ENCODE results near the gene TNRC6C.
"Not testable (repeated sequence)": the region's sequence is repeated elsewhere in the genome, so short reads cannot be mapped to it uniquely, and the experiment has no call there.

TNRC6C gene

DNA sequence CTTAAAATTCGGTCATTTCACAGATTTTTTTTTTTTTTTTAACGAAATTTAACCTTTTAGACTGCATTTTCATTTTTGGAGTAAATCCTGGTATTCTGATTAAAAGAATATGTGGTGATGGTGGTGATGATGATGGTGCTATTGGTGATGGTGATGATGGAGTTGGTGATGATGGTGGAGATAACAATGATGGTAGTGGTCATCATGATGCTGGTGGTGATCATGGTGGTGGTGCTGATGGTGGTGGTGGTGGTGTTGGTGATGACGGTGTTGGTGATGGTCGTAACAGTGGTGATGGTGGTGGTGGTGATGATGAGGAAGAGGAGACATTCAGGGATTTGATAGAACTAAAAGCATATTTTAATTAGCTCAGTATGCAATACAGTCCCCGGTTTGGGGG, 84.0 kb downstream of the TNRC6C start:
- DNase-seq (ENCODE audit: low spot score) = no peak

DNA sequence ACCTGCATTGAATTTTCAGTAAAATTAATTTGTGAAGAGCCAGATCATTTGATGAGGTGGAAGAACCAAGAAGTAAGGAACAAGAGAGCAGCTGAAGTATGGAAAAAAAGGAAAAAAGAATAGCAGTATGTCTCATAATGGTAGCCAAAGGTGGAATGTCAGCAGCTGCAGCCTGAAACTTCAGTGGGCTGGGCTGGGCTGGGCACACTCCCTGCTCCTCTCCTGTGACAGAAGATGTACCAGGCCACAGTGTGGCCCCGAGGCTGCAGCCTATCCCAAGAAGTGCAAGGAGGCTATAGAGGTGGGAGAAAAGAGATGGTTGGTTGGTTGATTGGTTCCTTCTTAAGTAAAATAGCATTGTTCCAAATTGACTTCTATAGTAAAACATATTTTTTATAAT, 84.5 kb downstream of the TNRC6C start:
- DNase-seq (ENCODE audit: low spot score) = no peak

DNA sequence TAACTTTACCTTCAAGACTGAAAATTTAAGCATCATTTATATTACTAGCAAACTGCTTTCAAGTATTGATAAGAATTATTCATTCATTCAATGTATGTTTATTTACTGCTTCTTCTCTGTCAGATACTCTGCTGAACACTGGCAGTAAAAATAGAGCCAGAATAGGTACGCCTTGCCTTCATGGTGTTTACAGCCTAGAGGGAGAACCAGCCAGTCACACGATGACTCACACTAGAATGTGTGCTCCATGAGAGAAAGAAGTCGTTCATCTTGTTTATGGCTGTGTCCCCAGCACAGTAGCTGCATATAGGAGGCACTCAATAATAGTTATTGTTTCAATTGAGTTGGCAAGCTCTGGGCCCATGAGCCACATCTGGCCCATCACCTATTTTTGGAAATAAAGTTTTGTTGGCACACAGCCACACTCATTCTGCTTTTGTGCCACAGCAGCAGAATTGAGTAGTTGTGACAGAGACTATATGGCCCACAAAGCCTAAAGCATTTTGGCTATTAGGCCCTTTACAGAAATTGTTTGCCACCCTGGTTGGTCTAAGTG, 85.9 kb downstream of the TNRC6C start:
- DNase-seq (ENCODE audit: low spot score) = no peak

DNA sequence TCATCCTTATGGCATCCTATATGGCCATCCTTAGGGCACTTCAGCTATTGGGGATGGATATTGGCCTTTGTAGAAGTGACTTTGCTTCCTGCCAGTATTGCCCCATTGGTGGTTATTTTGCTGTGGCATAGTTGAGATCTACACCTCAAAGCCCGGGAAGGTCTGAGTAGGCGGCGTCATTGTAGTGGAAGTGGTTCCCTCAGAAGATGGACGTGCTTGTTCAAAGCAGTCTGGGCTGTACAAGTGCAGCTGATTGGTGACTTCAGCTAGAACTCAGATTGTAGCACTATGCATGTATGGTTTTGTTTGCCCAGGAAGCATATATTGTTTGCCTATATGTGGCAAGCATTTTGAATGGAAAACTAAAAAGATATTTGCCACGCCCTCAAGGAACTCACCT, 86.8 kb downstream of the TNRC6C start:
- DNase-seq (ENCODE audit: low spot score) = no peak

DNA sequence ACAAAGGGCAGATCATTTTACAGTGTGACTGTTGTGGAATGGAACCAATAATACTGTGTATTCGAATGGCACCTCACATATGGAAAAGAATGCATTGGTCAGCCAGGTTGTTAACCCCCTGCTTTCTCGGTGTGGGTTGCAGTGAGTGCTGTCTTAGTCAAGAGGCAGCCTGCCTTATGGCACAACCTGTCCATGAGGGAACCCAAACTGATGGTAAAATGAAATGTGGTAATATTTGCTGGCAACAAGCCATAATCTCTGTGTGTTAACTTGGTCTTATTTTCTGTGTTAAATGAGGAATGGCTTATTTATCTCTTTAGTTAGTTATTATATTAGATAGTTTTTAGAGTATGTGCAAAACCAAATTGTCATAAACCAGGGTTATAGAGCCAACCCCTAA, 88.4 kb downstream of the TNRC6C start:
- DNase-seq (ENCODE audit: low spot score) = no peak

DNA sequence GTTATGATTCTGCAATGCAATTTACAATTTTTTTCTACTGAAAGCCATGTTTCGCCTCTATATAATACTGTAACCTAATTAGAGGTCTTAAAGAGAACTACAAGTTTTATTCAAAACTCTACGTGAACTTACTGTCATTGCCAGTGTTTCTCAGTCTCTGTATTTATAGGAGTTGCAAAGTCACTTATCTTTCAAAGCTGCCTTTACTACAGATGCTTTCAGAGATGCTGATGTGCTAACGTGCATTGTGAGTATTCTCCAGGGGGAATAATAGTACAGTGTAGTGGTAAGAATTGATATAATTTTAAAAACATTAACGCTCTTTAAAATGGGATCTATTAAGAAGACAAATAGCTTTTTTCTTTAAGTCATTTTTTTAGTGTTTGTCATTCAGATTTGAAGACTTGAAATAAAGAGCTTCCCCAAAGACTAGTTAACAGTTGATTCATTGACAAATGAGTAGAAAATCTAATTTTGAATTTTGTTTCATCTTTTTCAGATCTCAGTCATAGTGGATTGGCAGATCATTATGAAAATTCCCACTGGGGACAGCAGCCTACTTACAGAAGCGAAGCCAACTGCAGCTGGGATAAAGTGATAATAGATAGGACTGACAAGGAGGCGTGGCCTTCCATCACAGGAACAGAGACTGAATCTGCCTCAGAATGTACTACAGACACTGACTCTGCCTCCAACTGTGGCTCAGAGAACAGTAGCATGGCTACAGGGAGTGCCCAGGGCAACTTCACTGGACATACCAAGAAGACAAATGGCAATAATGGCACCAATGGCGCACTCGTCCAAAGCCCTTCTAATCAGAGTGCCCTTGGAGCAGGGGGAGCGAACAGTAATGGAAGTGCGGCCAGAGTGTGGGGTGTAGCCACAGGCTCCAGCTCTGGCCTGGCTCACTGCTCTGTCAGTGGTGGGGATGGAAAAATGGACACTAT, 90.1 kb downstream of the TNRC6C start:
- DNase-seq (ENCODE audit: low spot score) = no peak

DNA sequence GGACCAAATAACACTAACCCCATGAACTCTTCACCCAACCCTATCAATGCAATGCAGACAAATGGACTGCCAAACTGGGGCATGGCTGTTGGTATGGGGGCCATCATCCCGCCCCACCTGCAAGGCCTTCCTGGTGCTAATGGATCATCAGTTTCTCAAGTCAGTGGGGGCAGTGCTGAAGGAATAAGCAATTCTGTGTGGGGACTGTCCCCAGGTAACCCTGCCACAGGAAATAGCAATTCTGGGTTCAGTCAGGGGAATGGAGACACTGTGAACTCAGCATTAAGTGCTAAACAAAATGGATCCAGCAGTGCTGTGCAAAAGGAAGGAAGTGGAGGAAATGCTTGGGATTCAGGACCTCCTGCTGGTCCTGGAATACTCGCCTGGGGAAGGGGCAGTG, 91.1 kb downstream of the TNRC6C start:
- no peak for DNase-seq (ENCODE audit: low spot score)

DNA sequence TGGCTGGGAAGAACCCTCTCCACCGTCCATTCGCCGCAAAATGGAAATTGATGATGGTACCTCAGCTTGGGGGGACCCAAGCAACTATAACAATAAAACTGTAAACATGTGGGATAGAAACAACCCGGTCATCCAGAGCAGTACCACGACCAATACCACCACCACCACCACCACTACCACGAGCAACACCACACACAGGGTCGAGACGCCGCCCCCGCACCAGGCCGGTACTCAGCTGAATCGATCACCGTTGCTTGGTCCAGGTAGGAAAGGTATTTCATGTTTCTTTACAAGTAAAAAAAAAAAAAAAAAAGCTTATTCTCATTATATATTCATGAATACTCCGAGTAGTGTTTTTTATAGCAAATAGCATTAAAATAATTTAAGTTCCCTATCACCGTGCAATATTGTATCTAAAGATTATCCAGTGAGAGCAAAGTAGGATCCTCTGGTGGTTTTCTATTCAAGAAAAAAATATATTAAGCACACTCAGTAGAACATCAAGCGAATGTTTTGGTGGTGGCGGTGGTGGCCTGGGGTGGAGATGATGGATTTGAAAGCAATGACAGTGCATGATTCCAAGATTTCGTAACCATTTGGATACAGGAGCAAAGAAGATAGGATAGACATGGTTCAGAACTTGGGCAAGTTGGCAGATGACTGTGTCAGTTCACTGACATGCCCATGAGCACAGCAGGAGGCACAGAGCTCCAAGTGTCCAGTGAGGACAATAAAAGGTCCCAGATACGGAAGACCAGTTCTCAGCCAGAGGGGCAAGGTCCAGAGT, 92.9 kb downstream of the TNRC6C start:
- no peak for DNase-seq (ENCODE audit: low spot score)

DNA sequence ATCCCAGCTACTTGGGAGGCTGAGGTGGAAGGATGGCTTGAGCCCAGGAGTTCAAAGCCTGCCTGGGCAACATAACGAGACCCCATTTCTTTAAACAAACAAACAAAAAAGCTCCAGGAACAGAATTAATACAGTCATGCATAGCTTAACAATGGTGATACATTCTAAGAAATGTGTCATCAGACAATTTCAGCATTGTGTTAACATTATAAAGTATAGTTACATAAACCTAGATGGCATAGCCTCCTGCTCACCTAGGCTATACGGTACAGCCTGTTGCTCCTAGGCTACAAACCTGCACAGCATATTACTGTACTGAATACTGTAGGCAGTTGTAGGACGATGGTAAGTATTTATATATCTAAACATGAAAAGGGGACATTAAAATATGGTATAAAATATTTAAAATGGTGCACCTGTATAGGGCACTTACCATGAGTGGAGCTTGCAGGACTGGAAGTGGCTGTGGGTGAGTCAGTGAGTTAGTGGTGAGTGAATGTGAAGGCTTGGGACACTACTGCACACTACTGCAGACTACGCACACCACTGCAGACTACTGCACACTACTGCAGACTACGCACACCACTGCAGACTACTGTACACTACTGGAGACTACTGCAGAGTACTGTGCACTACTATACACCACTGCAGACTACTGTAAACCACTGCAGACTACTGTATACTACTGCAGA, 95.4 kb downstream of the TNRC6C start:
- no peak for DNase-seq (ENCODE audit: low spot score)

DNA sequence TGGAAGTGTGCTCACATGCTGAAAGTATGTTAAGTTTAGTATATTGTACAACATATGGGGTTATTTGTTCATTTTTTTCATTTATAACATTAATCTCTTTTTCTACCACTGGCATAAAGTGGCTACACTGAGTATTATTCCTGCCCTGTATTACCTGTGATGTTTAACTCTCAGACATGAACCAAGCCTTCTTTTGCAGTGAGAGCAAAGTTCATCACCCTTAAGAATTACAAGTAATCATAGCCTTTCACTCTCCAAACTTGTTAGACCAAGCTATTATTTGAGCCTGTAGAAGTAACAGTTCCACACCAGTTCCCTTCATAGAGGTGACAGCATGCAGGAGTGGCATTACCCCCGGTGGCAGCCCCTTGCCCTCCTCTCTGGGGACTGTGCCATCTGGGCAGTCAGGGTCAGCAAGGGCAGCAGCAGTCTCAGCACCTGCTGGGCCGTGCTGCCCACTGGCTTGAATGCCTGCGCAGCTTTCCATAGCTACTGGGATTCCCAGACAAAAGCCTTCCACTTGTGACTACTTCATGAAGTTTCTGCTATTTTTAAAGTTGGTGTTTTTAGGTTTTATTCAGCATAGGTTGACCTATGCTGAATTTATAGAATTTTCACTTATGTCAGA, 98.7 kb downstream of the TNRC6C start:
- DNase-seq (ENCODE audit: low spot score) = no peak

DNA sequence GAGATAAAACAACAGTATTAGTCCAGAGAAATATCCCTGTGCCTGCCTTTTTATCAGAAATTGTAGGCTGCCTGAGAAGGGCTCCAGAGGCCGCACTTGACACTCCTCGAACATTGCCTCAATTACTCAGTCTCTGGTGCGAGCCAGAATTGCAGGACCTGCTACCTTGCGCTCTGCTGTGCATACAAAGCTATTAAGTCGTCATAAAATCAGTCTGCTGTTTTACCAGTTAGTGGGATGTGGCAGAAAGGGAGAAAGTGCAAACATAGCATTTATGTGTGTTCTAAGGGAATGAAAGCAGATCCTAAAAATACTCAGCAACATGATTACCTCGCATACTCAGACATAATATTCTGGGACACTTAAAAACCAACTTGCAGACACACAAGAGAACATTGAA, 99.5 kb downstream of the TNRC6C start:
- DNase-seq (ENCODE audit: low spot score) = no peak

DNA sequence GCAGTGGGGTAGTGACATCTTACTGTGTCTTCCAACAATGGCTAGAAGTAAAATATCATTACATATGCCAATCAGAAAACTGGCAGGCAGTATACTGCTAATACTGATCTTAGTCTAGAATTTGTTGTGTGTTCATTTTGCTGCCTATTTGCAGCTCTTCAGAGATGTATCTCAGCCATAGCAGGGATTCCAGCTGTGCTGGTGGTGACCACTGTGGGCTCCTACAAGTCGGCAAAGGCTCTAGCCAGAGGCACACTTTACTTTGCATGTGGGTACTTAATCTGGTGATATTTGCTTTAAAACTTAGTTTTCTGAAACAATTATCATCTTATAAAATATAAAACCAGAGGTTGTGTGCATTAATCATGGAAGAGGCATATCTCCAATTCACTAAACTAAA, 100.1 kb downstream of the TNRC6C start:
- no peak for DNase-seq (ENCODE audit: low spot score)

DNA sequence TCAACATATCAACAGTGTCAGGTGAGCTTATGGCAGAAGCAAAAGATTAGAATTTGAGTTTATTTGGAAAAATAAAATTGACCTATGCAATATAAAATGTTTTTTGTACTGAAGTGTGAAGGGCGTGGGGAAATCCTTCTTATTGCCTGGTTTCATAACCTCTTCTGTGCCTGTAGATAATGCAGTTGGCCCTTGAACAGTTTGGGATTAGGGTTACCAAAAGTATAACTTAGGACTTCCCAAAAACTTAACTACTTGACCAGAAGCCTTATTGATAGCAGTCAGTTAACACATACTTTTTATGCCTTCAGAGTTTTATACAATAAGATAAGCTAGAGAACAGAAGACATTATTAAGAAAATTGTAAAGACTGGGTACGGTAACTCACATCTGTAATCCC, 104.1 kb downstream of the TNRC6C start:
- no peak for DNase-seq (ENCODE audit: low spot score)

DNA sequence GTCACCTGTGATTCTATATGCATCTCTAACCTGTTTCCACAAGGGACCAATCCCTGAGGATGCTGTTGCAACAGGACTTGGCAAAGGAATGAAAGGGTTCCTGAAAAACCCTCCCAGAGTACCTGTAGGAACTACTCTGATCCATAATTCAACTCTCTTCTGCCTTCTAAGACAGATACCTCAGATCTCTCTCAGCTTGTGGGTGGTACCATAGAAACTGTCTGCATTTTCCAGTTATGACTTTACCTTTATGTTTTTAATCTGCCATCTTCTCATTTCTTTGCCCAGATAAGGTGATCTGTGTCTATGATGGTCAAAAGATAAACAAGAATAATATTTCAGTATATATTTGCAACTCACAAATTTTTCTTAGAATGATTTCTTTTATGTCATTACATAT, 105.0 kb downstream of the TNRC6C start:
- no peak for DNase-seq (ENCODE audit: low spot score)

DNA sequence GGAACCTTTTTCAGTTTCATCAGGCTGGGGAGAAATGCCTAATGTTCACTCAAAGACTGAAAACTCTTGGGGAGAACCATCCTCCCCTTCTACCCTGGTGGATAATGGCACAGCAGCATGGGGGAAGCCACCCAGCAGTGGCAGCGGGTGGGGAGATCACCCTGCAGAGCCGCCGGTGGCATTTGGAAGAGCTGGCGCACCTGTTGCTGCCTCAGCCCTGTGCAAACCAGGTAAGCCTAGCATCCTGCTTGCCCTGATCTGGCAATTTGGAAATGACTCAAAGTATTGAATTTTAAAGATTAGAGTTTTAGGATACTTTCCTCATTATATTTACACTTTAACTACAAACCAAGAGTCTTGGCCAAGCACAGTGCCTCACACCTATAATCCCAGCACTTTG, 106.2 kb downstream of the TNRC6C start:
- DNase-seq (ENCODE audit: low spot score) = no peak

DNA sequence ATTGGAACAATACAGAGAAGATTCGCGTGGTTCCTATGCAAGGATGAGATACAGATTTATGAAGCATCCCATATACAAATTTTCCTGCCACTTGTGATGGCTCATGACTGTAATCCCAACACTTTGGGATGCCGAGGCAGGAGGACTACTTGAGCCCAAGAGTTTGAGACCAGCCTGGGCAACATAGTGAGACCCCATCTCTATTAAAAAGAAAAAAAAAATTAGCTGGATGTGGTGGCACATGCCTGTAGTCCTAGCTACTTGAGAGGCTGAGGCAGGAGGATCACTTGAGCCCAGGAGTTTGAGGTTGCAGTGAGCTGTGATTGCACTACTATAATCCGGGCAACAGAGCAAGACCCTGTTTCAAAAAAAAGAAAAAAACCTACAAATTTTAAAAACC, 108.5 kb downstream of the TNRC6C start:
- not testable (repeated sequence) for DNase-seq (ENCODE audit: low spot score)

DNA sequence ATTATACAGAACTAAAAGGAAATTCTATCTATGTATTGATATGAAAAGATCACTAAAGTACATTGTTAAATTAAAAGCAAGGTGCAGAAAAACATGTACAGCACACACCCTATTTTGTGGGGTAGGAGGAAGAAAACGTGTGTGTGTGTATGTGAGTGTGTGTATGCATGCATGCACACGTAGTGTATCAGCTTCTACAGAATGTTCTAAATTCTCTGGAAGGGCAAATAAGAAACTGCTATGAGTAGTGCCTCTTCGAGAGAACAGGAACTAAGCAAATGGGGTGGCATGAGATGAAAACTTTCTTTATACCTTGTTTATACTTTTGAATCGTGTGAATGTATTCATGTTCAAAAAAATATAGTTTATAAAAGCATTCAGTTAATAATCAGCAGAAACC, 111.2 kb downstream of the TNRC6C start:
- no peak for DNase-seq (ENCODE audit: low spot score)

DNA sequence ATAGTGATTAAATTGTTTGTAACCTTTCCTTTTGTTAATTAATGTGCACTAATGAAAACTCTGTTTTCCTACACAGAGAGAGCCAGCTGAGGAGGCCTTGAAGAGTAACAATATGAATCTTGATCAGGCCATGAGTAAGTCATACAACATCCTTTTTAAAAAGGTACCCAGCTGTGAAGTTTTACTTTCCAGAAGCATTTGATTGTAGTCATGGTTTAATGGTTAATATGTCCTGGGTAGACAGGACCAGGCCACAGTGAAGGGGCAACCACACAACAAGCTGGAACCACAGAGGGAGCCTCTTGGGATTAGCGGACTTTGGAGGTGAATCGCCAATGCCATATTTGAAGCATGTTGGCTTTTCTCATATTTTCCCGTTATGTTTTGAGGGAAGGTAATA, 114.5 kb downstream of the TNRC6C start:
- DNase-seq (ENCODE audit: low spot score) = no peak

DNA sequence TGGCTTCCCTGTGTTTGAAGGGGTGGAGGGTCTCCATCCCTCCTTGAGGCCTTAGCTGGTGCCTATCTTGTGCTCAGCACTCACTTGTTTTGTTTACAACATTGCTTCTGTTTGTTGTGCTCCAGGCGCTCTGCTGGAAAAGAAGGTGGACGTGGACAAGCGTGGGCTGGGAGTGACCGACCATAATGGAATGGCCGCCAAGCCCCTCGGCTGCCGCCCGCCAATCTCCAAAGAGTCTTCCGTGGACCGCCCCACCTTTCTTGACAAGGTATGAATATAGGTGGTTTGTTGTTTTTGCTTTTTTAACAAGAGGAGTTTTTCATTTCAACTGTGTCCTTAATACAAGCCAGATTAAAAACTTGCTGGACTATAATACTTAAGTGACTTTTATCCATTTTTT, 116.5 kb downstream of the TNRC6C start:
- no peak for DNase-seq (ENCODE audit: low spot score)

DNA sequence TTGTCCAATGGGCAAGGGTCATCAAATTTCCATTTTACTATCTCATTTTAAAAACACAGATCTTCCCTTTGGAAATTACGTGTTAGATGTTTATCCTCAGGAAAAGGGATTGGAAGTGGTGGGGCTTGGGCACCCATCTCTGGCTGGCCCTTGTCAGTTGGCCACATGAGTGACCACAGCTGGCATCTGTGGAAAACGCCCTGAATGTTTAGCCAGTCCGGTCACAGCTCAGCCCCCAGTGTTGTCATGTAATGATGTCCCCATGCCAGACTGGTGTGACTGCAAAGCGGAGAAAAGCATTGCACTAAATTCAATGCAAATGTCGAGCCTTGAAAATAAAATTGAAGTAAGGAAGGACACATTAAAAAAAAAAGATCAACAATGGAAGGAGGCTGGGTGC, 117.0 kb downstream of the TNRC6C start:
- no peak for DNase-seq (ENCODE audit: low spot score)

DNA sequence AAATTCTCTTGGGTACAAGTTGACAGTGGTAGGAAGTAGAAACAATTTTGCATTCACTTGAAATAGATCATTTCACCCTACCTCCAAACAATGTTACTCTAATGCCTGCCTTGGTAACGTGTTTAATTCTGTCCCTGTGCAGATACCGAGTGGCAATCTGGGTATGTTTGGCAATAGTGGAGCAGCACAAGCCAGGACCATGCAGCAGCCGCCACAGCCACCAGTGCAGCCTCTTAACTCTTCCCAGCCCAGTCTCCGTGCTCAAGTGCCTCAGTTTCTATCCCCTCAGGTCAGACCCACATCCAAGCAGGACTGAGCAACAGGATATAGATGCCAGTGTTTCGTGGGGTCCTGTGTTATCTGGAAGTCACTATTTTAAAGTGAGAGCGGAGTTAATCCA, 120.8 kb downstream of the TNRC6C start:
- no peak for DNase-seq (ENCODE audit: low spot score)

DNA sequence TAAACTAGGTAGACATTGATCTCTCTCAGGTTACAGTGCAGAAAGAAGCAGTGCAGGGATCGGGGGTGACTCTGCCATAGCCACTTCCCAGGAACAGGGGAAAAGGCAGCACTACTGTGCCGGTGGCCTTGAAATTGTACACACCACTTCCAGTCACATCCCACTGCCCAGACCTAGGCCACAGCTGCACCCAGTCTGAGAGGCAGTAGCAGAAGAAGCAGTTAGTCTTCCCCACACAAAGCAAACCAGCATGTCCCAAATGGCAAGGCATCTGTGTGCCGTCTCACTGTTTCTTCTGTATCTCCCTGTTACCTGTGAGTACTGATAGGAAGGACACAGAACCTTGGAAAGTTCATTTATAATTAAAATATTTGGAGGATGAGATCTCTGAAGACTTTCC, 123.0 kb downstream of the TNRC6C start:
- no peak for DNase-seq (ENCODE audit: low spot score)

Measured in CD4-positive, alpha-beta T cell treated with Interleukin-6 at 100 ng/mL for 8 hours (primary cell).